Middle frontal gyrus (tissue), 1 donor: ENCODE measurements around the gene MICAL2.

Experiments
- DNase-seq: peaks from one replicate; pipeline ENCODE4 v3.0.0-alpha.2; 2015; ENCODE audit warnings: low spot score; ENCODE audit errors: extremely low spot score

The MICAL2 gene

DNA sequence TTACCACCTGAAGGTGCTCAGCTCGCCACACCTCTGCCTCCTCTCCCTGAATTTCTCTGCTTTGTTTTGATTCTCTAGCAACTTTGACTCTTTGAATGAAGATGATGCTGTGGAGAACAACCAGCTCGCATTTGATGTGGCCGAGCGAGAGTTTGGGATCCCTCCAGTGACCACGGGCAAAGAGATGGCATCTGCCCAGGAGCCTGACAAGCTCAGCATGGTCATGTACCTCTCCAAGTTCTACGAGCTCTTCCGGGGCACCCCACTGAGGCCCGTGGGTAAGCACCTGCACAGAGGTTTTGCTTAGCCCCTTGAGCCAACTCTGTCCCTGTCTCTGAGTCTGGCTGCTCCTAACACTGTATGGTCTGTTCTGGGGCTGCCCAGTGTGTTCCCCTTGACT is 115.7 kb downstream of the MICAL2 start:
- DNase-seq, result no peak

GRCh38 chr11:12229450-12230229 is 119.2 kb downstream of the MICAL2 start:
- no peak for DNase-seq

GRCh38 chr11:12232160-12232559 is 121.8 kb downstream of the MICAL2 start:
- DNase-seq, result no peak

DNA sequence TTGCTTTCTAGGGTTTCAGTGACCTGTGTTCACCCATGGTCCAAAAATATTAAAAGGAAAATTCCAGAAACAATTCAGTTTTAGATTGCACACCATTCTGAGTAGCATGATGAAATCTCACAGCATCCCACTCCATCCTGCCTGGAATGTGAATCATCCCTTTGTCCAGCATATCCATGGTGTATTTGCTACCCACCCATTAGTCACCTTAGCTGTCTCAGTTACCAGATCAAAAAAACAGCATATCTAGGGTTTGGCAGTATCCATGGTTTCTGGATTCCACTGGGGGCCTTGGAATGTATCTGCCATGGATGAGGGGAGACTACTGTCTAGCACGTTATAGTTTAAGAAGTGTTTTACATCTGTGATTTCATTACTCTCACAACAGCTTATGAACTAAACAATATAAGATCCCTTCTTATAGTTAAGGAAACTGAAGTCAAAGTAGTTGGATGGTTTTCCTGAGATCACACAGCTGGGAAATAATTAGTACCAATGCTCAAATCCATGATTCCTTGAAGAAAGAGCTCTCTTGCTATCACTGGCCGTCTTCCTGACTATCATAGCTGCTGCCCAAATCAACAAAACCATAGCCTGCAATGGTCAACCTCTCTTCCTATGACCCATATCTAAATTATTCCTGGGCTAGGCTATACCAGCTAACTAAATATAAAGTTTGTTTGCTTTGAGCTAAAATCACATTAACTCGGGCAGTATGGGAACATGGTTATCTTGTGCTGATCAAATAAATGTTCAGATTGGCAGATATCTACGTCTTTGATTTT is 122.6 kb downstream of the MICAL2 start:
- DNase-seq, result no peak

GRCh38 chr11:12233602-12233925 is 123.2 kb downstream of the MICAL2 start:
- DNase-seq, result no peak

- no peak for DNase-seq
Observed at GRCh38 chr11:12234221-12234620, 123.8 kb downstream of the MICAL2 start.

GRCh38 chr11:12235080-12235479 is 124.7 kb downstream of the MICAL2 start:
- DNase-seq, result no peak

GRCh38 chr11:12235553-12235946 is 125.2 kb downstream of the MICAL2 start:
- no peak for DNase-seq

GRCh38 chr11:12235947-12236743 is 125.8 kb downstream of the MICAL2 start:
- DNase-seq, result peak; percentile 56

DNA sequence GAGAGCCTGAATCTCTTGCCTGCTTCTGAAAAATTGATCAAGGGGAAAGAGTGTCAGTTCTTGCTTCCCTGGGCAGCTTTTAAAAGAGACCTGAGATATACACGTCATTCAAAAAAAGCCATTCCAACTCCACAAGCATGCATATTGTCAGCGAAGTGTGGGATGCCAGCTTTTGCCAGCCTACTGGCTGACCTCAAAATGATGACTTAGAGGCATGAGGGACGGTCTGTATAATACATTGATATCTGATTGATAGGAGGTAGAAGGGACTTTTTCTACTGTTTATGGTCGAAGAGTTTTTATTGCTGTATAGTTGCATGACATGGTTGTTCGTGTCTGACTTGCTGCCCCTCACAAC is 126.3 kb downstream of the MICAL2 start:
- DNase-seq, result no peak

DNA sequence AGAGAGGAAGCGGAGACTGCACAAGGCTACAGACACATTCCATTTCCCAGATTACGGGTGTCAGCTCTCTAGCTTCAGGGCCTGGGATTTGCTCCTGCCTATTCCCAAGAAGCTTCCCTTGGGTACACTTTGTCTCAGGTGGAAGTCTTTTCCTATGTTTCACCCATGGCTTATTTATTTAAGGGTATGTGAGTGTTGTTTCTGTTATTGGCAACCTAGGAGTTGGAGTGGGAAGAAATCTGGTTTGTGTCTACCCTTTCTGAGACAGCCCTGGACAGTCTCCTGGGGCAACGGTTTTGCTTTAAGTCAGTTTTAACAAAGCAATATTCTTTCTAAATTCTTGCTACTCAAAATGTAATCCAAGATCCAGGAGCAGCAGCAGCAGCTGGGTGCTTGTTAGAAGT is 127.0 kb downstream of the MICAL2 start:
- no peak for DNase-seq

GRCh38 chr11:12238420-12238819 is 128.0 kb downstream of the MICAL2 start:
- no peak for DNase-seq

GRCh38 chr11:12239396-12239795 is 129.0 kb downstream of the MICAL2 start:
- DNase-seq, result no peak

GRCh38 chr11:12239804-12240371 is 129.5 kb downstream of the MICAL2 start:
- DNase-seq, result no peak

GRCh38 chr11:12240677-12241076 is 130.3 kb downstream of the MICAL2 start:
- DNase-seq, result no peak

DNA sequence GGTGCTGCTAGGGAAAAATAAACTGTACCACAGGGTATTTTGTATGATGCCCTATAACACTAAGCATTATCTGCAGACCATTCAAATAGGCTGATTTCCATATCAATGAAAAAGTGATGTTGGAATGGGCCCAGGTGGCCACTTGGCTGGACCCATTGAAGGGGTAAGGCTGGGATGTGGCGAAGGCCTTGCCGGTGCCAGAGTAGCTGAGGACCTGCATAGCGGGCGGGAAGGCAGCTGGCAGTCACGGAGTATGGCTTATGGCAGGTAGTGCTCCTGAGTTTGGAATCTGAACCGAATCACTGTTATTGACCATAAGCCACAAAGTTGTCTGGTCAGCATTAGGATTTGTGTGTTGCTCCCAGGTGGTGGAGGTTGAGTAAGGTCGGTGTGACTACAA is 131.0 kb downstream of the MICAL2 start:
- no peak for DNase-seq

GRCh38 chr11:12241971-12242672 is 131.7 kb downstream of the MICAL2 start:
- no peak for DNase-seq

- DNase-seq, result no peak
Observed at GRCh38 chr11:12242966-12243365, 132.6 kb downstream of the MICAL2 start.

DNA sequence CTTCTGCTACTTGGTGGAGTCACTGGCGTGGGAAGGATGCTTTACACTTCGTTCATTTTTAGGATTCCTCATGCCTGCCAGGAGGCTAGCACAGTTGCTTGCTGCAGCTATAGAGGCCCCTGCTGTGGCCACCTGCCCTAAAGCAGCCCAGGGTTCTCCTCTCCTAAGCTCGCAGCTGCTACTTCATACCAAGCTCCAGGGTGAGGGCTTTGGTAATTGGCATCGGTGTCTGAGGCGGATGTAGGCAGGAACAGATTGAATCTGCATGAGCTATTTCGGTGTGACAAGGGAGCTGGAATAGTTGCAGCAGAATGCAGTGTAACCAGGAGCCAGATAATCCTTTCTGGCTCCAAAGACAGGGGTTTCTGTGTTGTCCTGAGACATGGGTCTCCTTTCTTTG is 133.1 kb downstream of the MICAL2 start:
- no peak for DNase-seq

DNA sequence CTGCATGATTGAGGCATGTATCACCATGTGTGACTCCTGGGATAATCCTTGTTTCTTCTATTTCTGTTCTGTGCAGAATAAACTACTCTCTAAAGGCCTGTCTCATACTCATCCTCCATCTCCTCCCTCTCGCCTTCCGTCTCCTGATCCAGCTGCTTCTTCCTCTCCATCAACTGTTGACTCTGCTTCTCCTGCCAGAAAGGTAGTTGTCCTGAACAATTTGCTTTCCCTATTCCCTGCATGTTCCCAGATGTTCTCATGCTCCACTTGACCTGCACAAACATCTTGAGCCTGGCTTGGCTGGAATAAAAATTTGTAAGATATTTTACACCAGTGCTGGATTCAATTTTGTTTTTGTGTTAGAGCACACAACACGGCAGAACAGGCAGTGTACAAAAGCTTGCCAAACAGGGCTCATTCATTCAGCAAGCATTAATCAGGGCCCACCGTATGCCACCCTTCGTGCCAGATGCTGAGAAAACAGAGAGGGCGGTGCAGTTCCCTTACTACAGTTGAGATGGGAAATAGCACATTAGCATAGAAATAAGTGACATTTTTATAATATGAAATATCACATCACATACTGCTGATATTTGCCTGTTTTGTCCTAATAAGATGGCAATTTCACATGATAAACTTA is 133.6 kb downstream of the MICAL2 start:
- no peak for DNase-seq

- no peak for DNase-seq
Observed at GRCh38 chr11:12245091-12245490, 134.7 kb downstream of the MICAL2 start.
